ENCODE measurements around the gene ATXN3L. TPM values are rescaled to one million over a fixed set of nuclear protein-coding genes. Genes with fewer than 3 reads are reported as not detected.

Gene ATXN3L
- not detected for total RNA-seq

DNA sequence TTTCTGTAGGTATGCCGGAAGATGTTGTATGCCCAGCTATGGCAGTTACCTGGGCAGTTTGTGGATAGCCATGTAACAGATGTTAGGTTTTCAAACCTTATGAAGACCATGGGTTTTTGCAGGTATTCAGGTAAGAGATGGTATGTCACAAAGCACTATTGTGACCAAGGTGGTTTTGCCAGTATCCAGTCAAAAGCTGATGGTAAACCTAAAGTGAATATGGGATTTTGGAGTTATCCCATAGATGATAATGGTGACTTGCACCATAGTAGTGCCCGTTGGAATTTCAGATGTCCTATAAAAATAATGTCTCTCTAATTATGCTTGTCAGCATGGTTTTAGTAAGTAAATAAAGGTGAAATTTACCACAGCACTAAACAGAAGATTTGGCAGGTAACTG, at the start of gene ATXN3L:
ATXN3L (minus strand) TSS at position 101 of the 400 bp plus-strand sequence. CDS start 119 bp downstream, outside the sequence.
- no peak within 1 kb of the TSS for H3K4me3 ChIP-seq
- TF ChIP-seq, protein P1, sequence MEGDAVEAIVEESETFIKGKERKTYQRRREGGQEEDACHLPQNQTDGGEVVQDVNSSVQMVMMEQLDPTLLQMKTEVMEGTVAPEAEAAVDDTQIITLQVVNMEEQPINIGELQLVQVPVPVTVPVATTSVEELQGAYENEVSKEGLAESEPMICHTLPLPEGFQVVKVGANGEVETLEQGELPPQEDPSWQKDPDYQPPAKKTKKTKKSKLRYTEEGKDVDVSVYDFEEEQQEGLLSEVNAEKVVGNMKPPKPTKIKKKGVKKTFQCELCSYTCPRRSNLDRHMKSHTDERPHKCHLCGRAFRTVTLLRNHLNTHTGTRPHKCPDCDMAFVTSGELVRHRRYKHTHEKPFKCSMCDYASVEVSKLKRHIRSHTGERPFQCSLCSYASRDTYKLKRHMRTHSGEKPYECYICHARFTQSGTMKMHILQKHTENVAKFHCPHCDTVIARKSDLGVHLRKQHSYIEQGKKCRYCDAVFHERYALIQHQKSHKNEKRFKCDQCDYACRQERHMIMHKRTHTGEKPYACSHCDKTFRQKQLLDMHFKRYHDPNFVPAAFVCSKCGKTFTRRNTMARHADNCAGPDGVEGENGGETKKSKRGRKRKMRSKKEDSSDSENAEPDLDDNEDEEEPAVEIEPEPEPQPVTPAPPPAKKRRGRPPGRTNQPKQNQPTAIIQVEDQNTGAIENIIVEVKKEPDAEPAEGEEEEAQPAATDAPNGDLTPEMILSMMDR (IDR thresholded peaks at IDR 0.05) = no peak
- no peak for TF ChIP-seq POLR2A (IDR thresholded peaks at IDR 0.05)
- intact Hi-C loops (cut with DNase I) = no loop called here
- WGBS, 2 donors = 78 to 92% methylated on average over 2 of the region's 2 CpGs
- no peak within 1 kb of the TSS for H3K27ac ChIP-seq
- no peak for DNase-seq
- no peaks in the 10 kb centered on the region for H3K4me1 ChIP-seq
- H3K27me3 ChIP-seq = no peaks in the 10 kb centered on the region
- H3K36me3 ChIP-seq = no peaks in the 10 kb centered on the region
- no peaks in the 10 kb centered on the region for H3K9me3 ChIP-seq

DNA sequence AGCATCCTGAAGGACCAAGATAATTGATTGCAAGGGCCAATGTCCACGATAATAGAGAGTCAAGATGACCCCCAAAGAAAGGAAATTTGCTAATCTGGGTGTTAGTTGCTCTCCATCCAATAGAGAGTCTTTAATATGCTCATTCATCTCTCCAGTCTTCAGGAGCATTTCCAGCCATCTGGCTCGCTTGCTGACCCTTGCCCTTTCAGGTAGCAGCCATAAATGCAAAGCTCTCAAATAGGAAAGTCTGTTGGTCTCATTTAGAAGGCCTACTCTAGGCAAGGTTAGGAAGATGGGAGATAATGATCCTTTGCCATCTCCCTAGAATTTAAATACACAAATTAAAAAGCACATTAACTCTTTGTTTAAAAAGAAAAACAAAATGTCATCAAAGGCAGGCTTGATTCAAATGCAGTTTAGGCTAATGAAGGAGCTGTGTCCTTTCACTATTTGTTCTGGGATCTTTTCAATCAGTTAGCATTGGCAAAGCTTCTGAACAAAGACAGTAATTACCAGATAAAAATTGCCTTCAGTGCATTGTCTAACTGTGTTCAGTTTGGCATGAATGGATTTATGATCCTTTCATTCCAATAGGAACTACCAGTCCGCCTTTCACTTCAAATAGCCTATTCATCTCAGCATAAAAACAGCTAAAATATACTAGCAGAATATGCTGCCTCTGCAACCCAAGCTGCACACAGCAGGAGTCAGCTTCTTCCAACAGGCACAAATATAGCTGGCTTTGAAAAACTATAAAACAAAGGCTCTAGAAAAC, 49.6 kb upstream of the ATXN3L start:
- no peak overlapping the region for H3K4me3 ChIP-seq
- no peak overlapping the region for H3K27ac ChIP-seq
- intact Hi-C loops (cut with DNase I) = no loop called here
- WGBS, 2 donors = 25 to 39% methylated on average over 1 to 3 of the region's 3 CpGs
- TF ChIP-seq, protein P1 (IDR thresholded peaks at IDR 0.05) = no peak
- TF ChIP-seq POLR2A (IDR thresholded peaks at IDR 0.05) = no peak
- H3K36me3 ChIP-seq = no peaks in the 10 kb centered on the region
- DNase-seq = no peak
- peaks cover 0 to 29% (median 3%) of the 10 kb centered on the region in 3 donors for H3K4me1 ChIP-seq
- no peaks in the 10 kb centered on the region for H3K9me3 ChIP-seq
- no peaks in the 10 kb centered on the region for H3K27me3 ChIP-seq

DNA sequence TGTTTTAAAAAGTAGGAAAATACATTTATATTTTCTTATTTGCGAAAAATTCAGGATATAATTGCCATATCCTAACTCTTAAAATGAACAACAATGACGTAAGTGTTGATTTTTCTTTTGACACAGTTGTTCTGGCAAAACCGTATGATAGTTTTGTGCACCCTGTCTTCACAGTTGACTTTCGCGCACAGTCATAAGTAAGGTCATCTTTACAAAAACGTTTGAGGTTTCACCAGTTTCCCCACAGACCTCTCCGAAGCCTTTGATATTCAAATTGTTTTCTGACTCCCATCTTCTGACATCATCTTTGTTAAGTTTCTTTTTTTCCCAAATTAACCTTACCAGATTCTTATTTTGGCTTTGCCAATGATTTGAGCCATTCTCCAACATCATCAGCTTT, 48.1 kb upstream of the ATXN3L start:
- intact Hi-C loops (cut with DNase I) = no loop called here
- 77 to 86% methylated on average over 7 of the region's 7 CpGs for WGBS, 2 donors

DNA sequence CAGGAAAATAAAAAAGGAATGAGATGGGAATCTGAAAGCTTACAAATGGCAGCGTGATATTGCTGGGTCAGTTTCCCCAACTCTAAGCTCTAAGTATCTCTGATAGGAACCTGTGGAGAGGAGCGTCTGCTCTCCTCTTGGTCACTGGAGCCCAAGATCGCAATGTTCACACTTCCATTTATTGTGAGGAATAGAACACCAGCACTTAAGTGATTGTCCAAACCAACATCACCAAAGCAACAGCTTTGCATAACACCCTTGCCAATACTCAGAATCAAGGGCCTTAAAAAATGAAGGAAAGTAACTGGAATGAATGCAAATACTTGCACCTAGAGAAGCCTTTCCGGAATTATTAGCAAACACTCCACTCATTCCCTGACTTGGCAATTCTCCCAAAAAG, 46.8 kb upstream of the ATXN3L start:
- intact Hi-C loops (cut with DNase I) = no loop called here
- no peak overlapping the region for H3K4me3 ChIP-seq
- H3K36me3 ChIP-seq = no peaks in the 10 kb centered on the region
- H3K4me1 ChIP-seq = peaks cover 0 to 6% (median 0%) of the 10 kb centered on the region in 3 donors
- H3K27me3 ChIP-seq = no peaks in the 10 kb centered on the region
- no peak for DNase-seq
- no peak overlapping the region for H3K27ac ChIP-seq
- no peaks in the 10 kb centered on the region for H3K9me3 ChIP-seq
- 93 to 95% methylated on average over 3 to 4 of the region's 4 CpGs for WGBS, 2 donors
- no peak for TF ChIP-seq POLR2A (IDR thresholded peaks at IDR 0.05)
- TF ChIP-seq, protein P1 (IDR thresholded peaks at IDR 0.05) = no peak

More for the DNA sequence above, 48.1 kb upstream of the ATXN3L start:
- Histone ChIP-seq H3K36me3 (no peaks in the 10 kb centered on the region), H3K9me3 (no peaks in the 10 kb centered on the region), H3K27ac (no peak overlapping the region), H3K4me1 (peaks cover 0 to 14% (median 0%) of the 10 kb centered on the region in 3 donors), H3K27me3 (no peaks in the 10 kb centered on the region), H3K4me3 (no peak overlapping the region)
- no peak for DNase-seq
- no peak for TF ChIP-seq POLR2A (IDR thresholded peaks at IDR 0.05)
- TF ChIP-seq, protein P1 (IDR thresholded peaks at IDR 0.05) = no peak

DNA sequence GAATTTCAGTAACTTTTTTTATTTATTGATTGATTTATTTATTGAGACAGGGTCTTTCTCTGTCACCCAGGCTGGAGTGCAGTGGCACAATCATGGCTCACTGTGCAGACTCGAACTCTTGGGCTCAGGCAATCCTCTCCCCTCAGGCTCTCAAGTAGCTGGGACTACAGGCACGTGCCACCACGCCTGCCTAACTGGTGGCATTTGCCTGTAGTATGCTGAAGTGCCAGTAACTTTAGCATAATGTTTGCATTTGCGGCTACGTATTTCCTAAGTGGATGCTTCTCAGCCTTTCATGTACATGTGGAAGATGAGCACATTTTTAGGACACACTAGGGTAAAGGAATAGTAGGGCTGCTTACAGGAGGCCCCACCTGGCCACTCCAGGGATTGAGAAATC, 45.3 kb upstream of the ATXN3L start:
- TF ChIP-seq, protein P1 (IDR thresholded peaks at IDR 0.05) = no peak
- no peak for TF ChIP-seq POLR2A (IDR thresholded peaks at IDR 0.05)
- Histone ChIP-seq H3K27ac (no peak overlapping the region), H3K4me1 (peaks cover 0 to 6% (median 0%) of the 10 kb centered on the region in 3 donors), H3K27me3 (no peaks in the 10 kb centered on the region), H3K36me3 (no peaks in the 10 kb centered on the region), H3K4me3 (no peak overlapping the region), H3K9me3 (no peaks in the 10 kb centered on the region)
- 73 to 100% methylated on average over 2 to 5 of the region's 5 CpGs for WGBS, 2 donors
- intact Hi-C loops (cut with DNase I) = no loop called here
- no peak for DNase-seq

Data from esophagus squamous epithelium (tissue), 5 donors.